Ishikawa (cell line): ENCODE results near the gene FGD3.

Experiments used
- CEBPB ChIP-seq: IDR thresholded peaks from 2 replicates; pipeline ENCODE4 v1.6.1; 2012
- CREB1 ChIP-seq: IDR thresholded peaks from 2 replicates; pipeline ENCODE4 v1.6.1; 2012; ENCODE audit warnings: low read depth
- EP300 ChIP-seq: IDR thresholded peaks from 2 replicates; pipeline ENCODE4 v1.6.1; 2012; ENCODE audit warnings: borderline replicate concordance
- MAX ChIP-seq: IDR thresholded peaks from 2 replicates; pipeline ENCODE4 v1.6.1; 2012
- NFIC ChIP-seq: IDR thresholded peaks from 2 replicates; pipeline ENCODE4 v1.6.1; 2012
- RAD21 ChIP-seq: IDR thresholded peaks from 2 replicates; pipeline ENCODE4 v1.6.1; 2012; ENCODE audit warnings: low read depth
- REST ChIP-seq: IDR thresholded peaks from 2 replicates; pipeline ENCODE4 v1.6.1; 2012; ENCODE audit warnings: low read depth, mild to moderate bottlenecking
- TAF1 ChIP-seq: IDR thresholded peaks from 2 replicates; pipeline ENCODE4 v1.6.1; 2012; ENCODE audit warnings: low read depth, mild to moderate bottlenecking
- TCF12 ChIP-seq: IDR thresholded peaks from 2 replicates; pipeline ENCODE4 v1.6.1; 2012; ENCODE audit warnings: low read depth
- TEAD4 ChIP-seq: IDR thresholded peaks from 2 replicates; pipeline ENCODE4 v1.6.1; 2012
- YY1 ChIP-seq: IDR thresholded peaks from 2 replicates; pipeline ENCODE4 v1.6.1; 2012; ENCODE audit warnings: low read depth
- TF ChIP-seq, protein P1 (sequence below): IDR thresholded peaks from 2 replicates; pipeline ENCODE4 v1.6.1; 2012

DNA sequence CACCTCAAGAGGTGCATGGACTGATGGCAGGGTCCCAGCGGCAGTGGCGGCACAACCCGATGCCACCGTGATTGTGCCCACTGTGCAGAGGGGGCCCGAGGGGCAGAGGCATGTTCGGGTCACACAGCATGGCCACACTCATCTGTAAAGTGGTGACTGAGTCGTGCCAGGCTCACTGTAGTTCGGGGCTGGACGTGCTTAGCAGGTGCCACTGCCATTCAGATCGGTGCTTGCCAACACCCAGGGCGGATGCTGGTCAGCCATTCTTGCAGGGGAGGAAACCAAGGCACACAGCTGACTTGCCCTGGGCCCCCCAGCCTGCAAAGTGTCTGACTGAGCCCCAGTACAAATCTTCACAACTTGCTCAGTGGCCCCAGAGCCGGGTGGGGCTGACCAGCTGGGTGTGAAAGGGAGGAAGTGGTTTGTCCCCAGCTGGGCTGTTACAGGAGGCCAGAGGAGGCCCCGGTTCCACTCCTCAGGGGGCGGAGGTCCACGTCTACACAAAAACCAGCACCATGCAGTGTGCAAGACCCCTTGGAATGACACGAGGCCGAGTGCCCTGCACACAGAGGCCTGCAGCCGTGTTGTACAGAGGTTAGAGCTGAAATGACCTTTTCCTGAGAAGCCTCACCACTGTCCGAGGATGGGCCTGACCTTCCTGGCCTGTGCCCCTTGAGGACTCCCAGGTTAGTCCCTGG is 17.9 kb downstream of the FGD3 start:
- no peak for TF ChIP-seq YY1
- no peak for TF ChIP-seq CEBPB
- no peak for TF ChIP-seq TEAD4
- no peak for TF ChIP-seq RAD21
- TF ChIP-seq TAF1 = no peak
- TF ChIP-seq EP300 = no peak
- no peak for TF ChIP-seq REST
- TF ChIP-seq, protein P1, sequence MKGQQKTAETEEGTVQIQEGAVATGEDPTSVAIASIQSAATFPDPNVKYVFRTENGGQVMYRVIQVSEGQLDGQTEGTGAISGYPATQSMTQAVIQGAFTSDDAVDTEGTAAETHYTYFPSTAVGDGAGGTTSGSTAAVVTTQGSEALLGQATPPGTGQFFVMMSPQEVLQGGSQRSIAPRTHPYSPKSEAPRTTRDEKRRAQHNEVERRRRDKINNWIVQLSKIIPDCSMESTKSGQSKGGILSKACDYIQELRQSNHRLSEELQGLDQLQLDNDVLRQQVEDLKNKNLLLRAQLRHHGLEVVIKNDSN = no peak
- no peak for TF ChIP-seq MAX
- TF ChIP-seq CREB1 = no peak
- TF ChIP-seq NFIC = no peak
- TF ChIP-seq TCF12 = no peak
